Natural killer cell (primary cell): ENCODE results near the gene TMEM82. TPM values are rescaled to one million over a fixed set of nuclear protein-coding genes. Genes with fewer than 3 reads are reported as not detected.

Experiments used
- ATAC-seq, 3 donors: fragments of 150-1000 bp in 2 of 3; fragments of 200-7000 bp in 1 of 3; cut with Tn5 transposase; 1 replicate in 1 of 3; 2 replicates in 2 of 3; pipeline ENCODE4 v1.10.0; 2021; ENCODE audit warnings: mild to moderate bottlenecking in 2 of 3, moderate library complexity in 2 of 3
- DNase-seq, 2 donors: peaks; one replicate each; pipeline versions ENCODE4 v3.0.0 to v3.0.0-alpha.2; 2013 to 2021; ENCODE audit warnings: mixed read lengths in 1 of 2
- H3K27ac ChIP-seq: one replicate; pipeline ENCODE4 v1.5.1; 2013; ENCODE audit warnings: mild to moderate bottlenecking, low read length
- H3K27me3 ChIP-seq: one replicate; pipeline ENCODE4 v1.6.1; 2013; ENCODE audit warnings: low read length; ENCODE audit not compliant: control insufficient read depth, insufficient read depth
- H3K36me3 ChIP-seq: one replicate; pipeline ENCODE4 v1.6.1; 2013; ENCODE audit warnings: low read length; ENCODE audit not compliant: control insufficient read depth, insufficient read depth
- H3K4me1 ChIP-seq: one replicate; pipeline ENCODE4 v1.6.1; 2013; ENCODE audit warnings: low read length; ENCODE audit not compliant: control insufficient read depth, insufficient read depth
- H3K4me3 ChIP-seq: one replicate; pipeline ENCODE4 v1.5.1; 2013; ENCODE audit warnings: low read length
- H3K9me3 ChIP-seq: one replicate; pipeline ENCODE4 v1.6.1; 2013; ENCODE audit warnings: low read length; ENCODE audit not compliant: control insufficient read depth, insufficient read depth
- H3K27ac Mint-ChIP-seq, 2 donors: one replicate each; pipeline ENCODE4 v1.8.0; 2022; ENCODE audit warnings: mild to moderate bottlenecking in 2 of 2, mixed read lengths in 2 of 2, moderate library complexity in 1 of 2
- H3K27me3 Mint-ChIP-seq, 2 donors: one replicate each; pipeline ENCODE4 v1.8.0; 2022; ENCODE audit warnings: low read depth in 2 of 2, mixed read lengths in 2 of 2
- H3K36me3 Mint-ChIP-seq: one replicate; pipeline ENCODE4 v1.8.0; 2022; ENCODE audit warnings: mixed read lengths
- H3K4me1 Mint-ChIP-seq, 2 donors: one replicate each; pipeline ENCODE4 v1.8.0; 2022; ENCODE audit warnings: mixed read lengths in 2 of 2
- H3K4me3 Mint-ChIP-seq: one replicate; pipeline ENCODE4 v1.8.0; 2022; ENCODE audit warnings: mild to moderate bottlenecking, moderate library complexity, mixed read lengths
- H3K9me3 Mint-ChIP-seq, 2 donors: one replicate each; pipeline ENCODE4 v1.8.0; 2022; ENCODE audit warnings: mixed read lengths in 2 of 2
- CTCF ChIP-seq: fragments of 200-600 bp; IDR thresholded peaks from one replicate; pipeline ENCODE4 v1.8.0; 2022; ENCODE audit warnings: antibody characterized with exemption
- WGBS: methylation state at CpG from one replicate; pipeline ENCODE4 v1.1.7; 2013; ENCODE audit warnings: missing lambda C conversion rate; ENCODE audit not compliant: insufficient coverage; 5-methylcytosine and 5-hydroxymethylcytosine counted together
- intact Hi-C: fragments of 100-400 bp; cut with micrococcal nuclease; formaldehyde crosslinking; loops from one replicate; pipeline ENCODE4 v1.14.2; 2022
- total RNA-seq, 4 donors: library from RNA; stranded (reverse); fragments of 120-200 nt in 1 of 4; gene quantifications; one replicate each; pipeline versions ENCODE4 v1.2.3 to v1.2.4, GENCODE V29; 2013 to 2022

Gene TMEM82
- total RNA-seq, 3 donors from 2014 or later (not counting 1 experiment from before 2014, with no cell fraction given), result not detected

GRCh38 chr1:15718199-15718601 lies 24.1 kb upstream of the TMEM82 start:
- Mint-ChIP-seq H3K27me3 (no peaks in the 10 kb centered on the region), H3K9me3 (no peaks in the 10 kb centered on the region), H3K4me1 (peaks cover 0 to 5% of the 10 kb centered on the region in 2 donors), H3K4me3 (no peak overlapping the region), H3K27ac (no peak overlapping the region), H3K36me3 (no peaks in the 10 kb centered on the region)
- no peaks in the 10 kb centered on the region for H3K9me3 ChIP-seq
- intact Hi-C loops, result no loop called here
- 89% methylated on average over 8 of the region's 8 CpGs for WGBS
- H3K4me1 ChIP-seq, result no peaks in the 10 kb centered on the region
- no peak for ATAC-seq
- no peak overlapping the region for H3K27ac ChIP-seq
- DNase-seq, result no peak
- no peak for TF ChIP-seq CTCF
- H3K27me3 ChIP-seq, result no peaks in the 10 kb centered on the region
- no peak overlapping the region for H3K4me3 ChIP-seq
- peaks cover 52% of the 10 kb centered on the region for H3K36me3 ChIP-seq

GRCh38 chr1:15719381-15720120 lies 22.7 kb upstream of the TMEM82 start:
- Mint-ChIP-seq H3K27me3 (no peaks in the 10 kb centered on the region), H3K9me3 (no peaks in the 10 kb centered on the region), H3K36me3 (no peaks in the 10 kb centered on the region), H3K4me1 (peaks cover 0 to under 1% of the 10 kb centered on the region in 2 donors), H3K4me3 (no peak overlapping the region), H3K27ac (peak overlapping the region in 1 of 2 donors; percentile 13)
- TF ChIP-seq CTCF, result no peak
- DNase-seq (no peak), ATAC-seq (no peak)
- Histone ChIP-seq H3K36me3 (peaks cover 52% of the 10 kb centered on the region), H3K4me1 (no peaks in the 10 kb centered on the region), H3K27me3 (no peaks in the 10 kb centered on the region), H3K9me3 (no peaks in the 10 kb centered on the region), H3K4me3 (no peak overlapping the region), H3K27ac (no peak overlapping the region)
- 98% methylated on average over 11 of the region's 12 CpGs for WGBS
- intact Hi-C loops, result no loop called here

GRCh38 chr1:15720861-15721260 lies 21.4 kb upstream of the TMEM82 start:
- peaks cover 59% of the 10 kb centered on the region for H3K36me3 ChIP-seq
- no peaks in the 10 kb centered on the region for H3K36me3 Mint-ChIP-seq
- H3K27me3 ChIP-seq, result no peaks in the 10 kb centered on the region

More at GRCh38 chr1:15720861-15721260, 21.4 kb upstream of the TMEM82 start:
- TF ChIP-seq CTCF, result no peak
- Mint-ChIP-seq H3K4me1 (no peaks in the 10 kb centered on the region), H3K4me3 (no peak overlapping the region), H3K27me3 (no peaks in the 10 kb centered on the region), H3K9me3 (no peaks in the 10 kb centered on the region), H3K27ac (no peak overlapping the region)
- DNase-seq (no peak), ATAC-seq (no peak)
- intact Hi-C loops, result no loop called here
- Histone ChIP-seq H3K4me1 (no peaks in the 10 kb centered on the region), H3K9me3 (no peaks in the 10 kb centered on the region), H3K27ac (no peak overlapping the region), H3K4me3 (no peak overlapping the region)
- 100% methylated on average over 3 of the region's 3 CpGs for WGBS
